M059J (cell line): ENCODE measurements around the gene FOXK2. TPM values are rescaled to one million over a fixed set of nuclear protein-coding genes. Genes with fewer than 3 reads are reported as not detected.
A peak's percentile ranks its signal among the peaks of the same experiment; 100 is the strongest.

Experiments
- DNase-seq: peaks from one replicate; pipeline ENCODE4 v3.0.0-alpha.2; 2012; ENCODE audit warnings: low read depth
- total RNA-seq: library from RNA; depleted of rRNA; stranded (reverse); fragments of >200 nt; shearing (Covaris generic); gene quantifications from 2 replicates; pipeline ENCODE4 v1.2.3, GENCODE V29; 2014; rRNA removed

The FOXK2 gene
- total RNA-seq, 1 experiment from 2014 or later, result 30.7 TPM

DNA sequence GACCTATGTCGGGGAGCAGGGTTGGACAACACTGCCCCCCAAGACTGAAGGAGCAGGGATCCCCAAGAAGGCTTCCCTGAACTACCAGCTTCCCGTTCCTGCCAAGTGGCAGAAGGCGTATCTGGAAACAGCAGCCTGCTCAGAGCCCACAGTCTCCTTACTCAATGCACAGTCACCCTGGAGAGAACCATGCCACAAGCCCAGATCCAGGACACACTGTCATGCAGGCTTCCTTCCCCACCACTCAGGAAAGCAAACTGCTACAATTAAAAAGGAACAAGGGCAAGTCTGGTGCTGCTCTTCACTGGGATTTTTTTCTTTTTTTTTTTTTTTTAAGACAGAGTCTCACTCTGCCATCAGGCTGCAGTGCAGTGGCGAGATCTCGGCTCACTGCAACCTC lies 120.5 kb downstream of the FOXK2 start:
- no peak for DNase-seq

DNA sequence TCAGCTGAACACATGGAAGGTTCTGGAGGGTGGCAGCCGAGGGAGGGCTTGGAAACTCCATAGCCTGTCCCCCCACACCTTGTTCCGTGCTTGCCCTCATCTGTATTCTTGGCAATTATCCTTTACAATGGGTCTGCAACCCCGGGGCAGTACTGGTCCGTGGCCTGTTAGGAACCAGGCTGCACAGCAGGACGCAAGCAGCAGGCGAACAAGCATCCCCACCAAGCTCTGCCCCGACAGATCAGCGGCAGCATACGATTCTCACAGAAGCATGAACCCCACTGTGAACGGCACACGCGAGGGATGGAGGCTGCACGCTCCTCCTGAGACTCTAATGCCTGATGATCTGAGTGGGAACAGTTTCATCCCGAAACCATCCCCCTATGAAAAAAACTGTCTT lies 122.5 kb downstream of the FOXK2 start:
- DNase-seq, result no peak

DNA sequence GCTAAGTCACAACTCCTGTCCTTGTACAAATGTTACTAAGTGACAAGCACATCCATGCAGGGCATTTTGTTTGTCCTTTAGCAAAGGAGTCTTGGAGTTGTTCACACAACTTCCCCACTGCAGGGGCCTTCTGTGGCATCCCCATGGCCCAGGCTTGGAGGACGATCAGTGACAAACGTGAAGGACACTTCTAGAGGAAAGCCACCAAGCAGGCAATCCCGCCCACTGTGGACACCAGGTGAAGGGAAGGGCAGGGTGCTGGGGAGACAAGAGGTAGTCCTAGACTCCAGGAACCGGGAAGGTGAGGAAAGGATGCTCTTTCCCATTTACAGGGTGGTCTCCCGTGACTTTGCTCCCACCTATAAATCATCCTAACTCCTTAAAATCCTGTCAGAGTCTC lies 124.6 kb downstream of the FOXK2 start:
- no peak for DNase-seq

DNA sequence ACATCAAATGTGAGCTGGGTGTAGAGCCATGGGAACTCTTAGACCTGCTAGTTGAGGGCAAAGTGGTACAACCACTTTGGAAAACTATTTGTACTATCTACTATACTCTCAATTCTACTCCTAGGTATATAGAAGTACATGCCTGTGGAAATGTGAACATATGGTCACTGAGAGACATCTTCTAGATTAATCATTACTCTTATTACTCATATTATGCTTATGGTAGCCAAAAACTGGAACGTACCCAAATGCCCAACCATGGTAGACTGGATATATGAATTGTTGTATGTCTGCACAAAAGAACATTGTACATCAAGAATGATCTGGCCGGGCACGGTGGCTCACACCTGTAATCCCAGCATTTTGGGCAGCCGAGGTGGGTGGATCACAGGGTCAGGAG lies 126.0 kb downstream of the FOXK2 start:
- no peak for DNase-seq

DNA sequence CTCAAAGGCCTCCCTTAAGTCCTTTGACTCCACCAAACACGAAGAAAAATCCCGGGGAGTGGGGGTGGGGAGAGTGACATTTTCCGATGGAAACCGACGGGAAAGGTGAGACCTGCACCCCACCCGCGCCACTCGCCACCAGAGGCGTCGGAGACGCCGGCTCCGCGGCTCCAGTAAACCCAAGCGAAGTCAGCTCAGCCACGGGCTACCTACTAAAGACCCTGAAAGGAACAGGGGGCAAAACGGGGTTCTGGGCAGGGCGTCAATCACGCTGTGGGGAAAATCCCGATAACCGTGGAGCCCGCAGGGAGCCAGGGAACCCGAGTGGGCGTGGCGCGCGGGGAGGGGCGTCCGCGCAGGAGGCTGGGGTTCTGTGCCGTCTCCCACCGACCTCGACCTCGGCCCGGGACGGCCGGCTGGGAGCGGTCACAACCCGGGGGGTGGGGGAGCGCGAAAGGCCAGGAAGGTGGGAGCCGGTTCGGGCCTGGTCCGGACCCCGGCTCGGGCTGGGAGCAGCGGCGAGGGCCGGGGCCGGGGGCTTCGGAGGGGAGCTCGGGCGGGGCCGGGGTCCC lies 128.1 kb downstream of the FOXK2 start:
- peak; percentile 35 for DNase-seq

DNA sequence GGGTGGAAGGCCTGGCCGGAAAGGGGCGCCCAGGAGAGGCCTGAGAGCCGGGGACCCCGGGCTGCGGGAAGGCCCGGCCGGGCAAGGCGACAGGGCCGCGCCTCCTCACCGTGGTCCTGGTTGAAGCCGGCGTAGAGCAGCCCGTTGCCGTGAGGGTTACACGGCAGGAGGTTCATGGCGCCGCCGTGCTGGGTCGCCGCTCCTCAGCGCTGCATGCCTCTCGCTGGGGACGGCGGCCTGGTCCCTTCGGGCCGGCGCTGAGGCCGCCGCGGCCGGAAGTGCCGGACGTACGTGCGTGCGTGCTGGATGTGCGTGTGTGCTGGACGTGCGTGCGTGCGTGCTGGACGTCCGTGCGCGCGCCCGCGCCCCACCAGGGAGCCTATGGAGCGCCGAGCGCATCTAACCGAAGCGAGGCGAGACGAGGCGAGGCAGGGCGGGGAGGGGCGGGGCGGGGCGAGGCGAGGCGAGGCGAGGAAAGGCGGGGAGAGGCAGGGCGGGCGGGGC lies 128.7 kb downstream of the FOXK2 start, which contains the start of gene WDR45B:
WDR45B (minus strand) TSS at position 280 of the 504 bp plus-strand sequence; CDS start at position 176, 104 bp downstream.
- peak; percentile 94 for DNase-seq

DNA sequence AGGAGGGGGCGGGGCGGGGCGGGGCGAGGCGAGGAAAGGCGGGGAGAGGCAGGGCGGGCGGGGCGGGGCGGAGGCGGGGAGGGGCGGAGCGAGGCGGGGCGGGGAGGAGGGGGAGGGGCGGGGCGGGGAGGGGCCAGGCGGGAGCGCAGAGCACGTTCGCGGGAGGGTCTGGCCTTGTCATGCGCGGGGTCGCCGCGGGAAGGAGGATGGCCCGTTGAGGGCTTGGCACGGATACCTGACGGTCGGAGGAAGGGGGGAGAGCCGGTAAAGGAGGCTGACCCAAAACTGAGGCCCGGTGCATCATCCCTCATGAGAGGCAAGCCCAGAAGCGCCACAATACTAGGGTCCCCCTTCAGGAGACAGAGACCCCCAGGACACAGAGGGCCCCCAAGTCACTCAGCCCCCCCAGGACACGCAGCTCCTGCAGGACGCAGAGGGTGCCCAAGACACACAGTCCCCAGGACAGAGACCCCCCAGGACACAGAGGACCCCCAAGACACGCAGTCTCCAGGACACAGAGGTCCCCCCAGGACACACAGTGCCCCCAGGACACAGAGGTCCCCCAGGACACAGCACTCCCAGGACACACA lies 129.3 kb downstream of the FOXK2 start:
- peak; percentile 15 for DNase-seq

DNA sequence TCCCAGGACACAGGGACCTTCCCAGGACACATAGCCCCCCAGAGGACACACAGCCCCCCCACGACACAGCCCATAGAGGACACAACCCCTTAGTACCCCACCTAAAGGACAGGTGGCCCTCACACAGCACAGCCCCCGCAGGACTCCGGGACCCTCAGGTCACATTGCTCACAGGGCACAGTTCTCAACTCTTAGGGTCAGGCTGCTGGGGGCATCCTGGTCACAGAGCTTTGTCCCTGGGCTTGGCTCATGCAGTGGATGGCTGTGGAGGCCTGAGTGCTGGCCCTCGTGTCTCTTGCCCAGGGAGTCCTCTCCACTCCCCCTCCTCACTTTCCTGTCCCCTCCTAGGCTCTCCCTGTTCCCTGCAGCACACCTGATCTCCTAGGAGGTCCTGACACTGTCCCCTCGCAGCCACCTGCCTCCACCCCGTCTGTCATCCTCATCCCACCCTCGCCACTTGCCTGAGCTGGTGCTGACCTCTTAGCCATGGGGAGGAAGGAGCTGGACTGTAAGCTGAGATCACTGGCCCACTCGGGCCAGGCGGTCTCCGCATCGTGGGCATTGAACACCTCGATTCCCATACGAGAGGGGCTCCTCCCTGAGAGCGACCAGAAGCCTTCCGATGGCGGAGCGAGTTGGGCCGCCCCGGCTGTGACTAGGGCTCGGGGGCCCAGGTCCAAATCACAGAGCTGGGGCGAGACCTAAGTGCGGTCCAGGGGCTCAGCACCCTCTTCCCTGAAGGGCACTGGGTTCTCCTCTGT lies 130.1 kb downstream of the FOXK2 start:
- DNase-seq, result no peak

DNA sequence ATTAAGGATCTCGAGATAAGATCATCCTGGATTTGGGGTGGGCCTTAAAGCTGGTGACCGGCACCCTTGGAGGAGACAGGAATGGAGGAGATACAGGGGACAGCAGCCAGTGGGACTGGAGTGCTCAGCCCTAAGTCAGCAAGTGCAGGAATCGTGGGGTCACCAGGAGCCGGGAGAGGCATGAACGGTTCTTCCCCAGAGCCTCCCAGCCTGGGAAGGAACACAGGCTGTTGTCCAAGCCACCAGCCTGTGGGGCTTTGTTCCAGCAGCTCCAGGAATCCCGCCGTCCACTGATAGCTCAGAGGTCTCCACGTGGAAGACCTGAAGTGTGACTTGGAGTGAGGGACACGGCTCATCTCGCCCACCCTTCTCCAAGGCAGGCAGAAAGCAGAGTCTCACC lies 131.2 kb downstream of the FOXK2 start:
- no peak for DNase-seq

DNA sequence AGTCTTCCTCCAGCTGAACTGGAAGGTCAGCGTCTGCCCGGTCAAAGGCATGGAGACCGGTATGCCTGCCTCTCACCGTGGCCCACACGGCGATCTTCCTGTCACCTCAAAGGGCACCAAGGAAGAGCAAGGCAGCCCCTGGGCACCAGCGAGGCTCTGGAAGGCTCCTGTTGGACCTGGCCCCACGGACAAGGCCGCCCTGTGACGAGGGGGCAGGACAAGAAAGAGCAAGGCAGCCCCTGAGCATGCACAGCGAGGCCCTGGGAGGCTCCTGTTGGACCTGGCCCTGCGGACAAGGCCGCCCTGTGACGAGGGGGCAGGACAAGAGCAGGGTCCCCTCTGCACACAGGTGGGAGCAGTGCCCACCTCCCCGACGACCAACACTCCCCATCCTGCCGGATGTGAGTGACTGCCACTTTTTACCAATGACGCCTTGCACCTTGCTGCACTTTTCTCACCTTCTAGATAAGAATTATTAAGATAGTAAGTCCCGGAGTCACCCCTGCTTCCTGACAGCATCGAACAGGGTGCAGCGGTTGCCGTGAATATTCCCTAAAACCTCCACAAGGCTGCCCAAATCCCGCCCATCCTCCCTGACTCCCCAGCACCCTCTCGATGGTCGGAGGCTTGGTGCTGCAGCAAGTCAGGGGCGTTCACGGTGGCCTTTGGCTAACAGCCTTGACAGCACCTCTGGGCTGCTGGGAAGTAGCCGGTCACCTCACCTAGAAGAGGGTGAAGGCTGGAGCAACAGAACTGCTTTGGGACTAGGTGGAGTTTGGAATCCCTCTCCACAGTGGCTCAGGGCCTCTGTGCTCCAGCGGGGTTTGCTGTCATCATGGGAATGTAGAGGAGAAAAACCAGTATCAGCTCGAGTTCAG lies 134.4 kb downstream of the FOXK2 start:
- no peak for DNase-seq

Other genes with a start within 250 kb of the FOXK2 start
- 41.6 and 43.7 TPM in 2 replicates for gene CSNK1D, start 246.0 kb upstream of the FOXK2 start, total RNA-seq
- gene CD7, start 202.1 kb upstream of the FOXK2 start, total RNA-seq, result not detected in 2 replicates
- gene SECTM1, start 186.0 kb upstream of the FOXK2 start, total RNA-seq, result 30.2 and 41.0 TPM in 2 replicates
- 0.05 TPM in 1 of 2 replicates, not detected in the other for gene TEX19, start 160.5 kb upstream of the FOXK2 start, total RNA-seq
- gene UTS2R, start 148.0 kb upstream of the FOXK2 start, total RNA-seq, result not detected in 2 replicates
- 4.6 and 7.3 TPM in 2 replicates for gene HEXD, start 101.4 kb upstream of the FOXK2 start, total RNA-seq
- 34.5 and 57.7 TPM in 2 replicates for gene OGFOD3, start 101.1 kb upstream of the FOXK2 start, total RNA-seq
- gene CYBC1, start 69.0 kb upstream of the FOXK2 start, total RNA-seq, result 45.1 and 55.5 TPM in 2 replicates
- gene NARF, start 61.0 kb upstream of the FOXK2 start, total RNA-seq, result 68.2 and 84.2 TPM in 2 replicates
- gene WDR45B, start 128.7 kb downstream of the FOXK2 start, total RNA-seq, result 68.1 and 97.9 TPM in 2 replicates
- 4.3 and 8.9 TPM in 2 replicates for gene RAB40B, start 179.0 kb downstream of the FOXK2 start, total RNA-seq
- 27.4 and 32.8 TPM in 2 replicates for gene FN3KRP, start 197.0 kb downstream of the FOXK2 start, total RNA-seq
- 0.64 TPM in 1 of 2 replicates, not detected in the other for gene FN3K, start 215.9 kb downstream of the FOXK2 start, total RNA-seq
- 13.4 and 24.7 TPM in 2 replicates for gene TBCD, start 232.3 kb downstream of the FOXK2 start, total RNA-seq